HepG2 (cell line): ENCODE data around the gene TOMM40L.

Source experiments
- ELF4 ChIP-seq: sonication (generic); formaldehyde crosslinking; IDR thresholded peaks from 2 replicates; pipeline ENCODE4 v1.5.0; 2020; ENCODE audit warnings: missing genetic modification reagents, mild to moderate bottlenecking, moderate library complexity, borderline replicate concordance
- ETV5 ChIP-seq: IDR thresholded peaks from 2 replicates; pipeline ENCODE4 v1.6.1; 2018; ENCODE audit warnings: missing biosample characterization, missing genetic modification reagents, inconsistent platforms, borderline replicate concordance
- MAFF ChIP-seq: IDR thresholded peaks from 2 replicates; pipeline ENCODE4 v1.6.1; 2011; ENCODE audit warnings: low read depth, low read length, improper control_type of control experiment
- MAFK ChIP-seq, 2 experiments: IDR thresholded peaks in 1 of 2; conservative IDR thresholded peaks in 1 of 2; 2 replicates each; pipeline ENCODE4 v1.6.1; 2011; ENCODE audit warnings: improper control_type of control experiment in 2 of 2, low read length in 2 of 2
- MYNN ChIP-seq: sonication (generic); formaldehyde crosslinking; IDR thresholded peaks from 2 replicates; pipeline ENCODE4 v1.4.0; 2020; ENCODE audit warnings: mild to moderate bottlenecking, low read depth, missing genetic modification reagents
- POLR2A ChIP-seq, 2 experiments: IDR thresholded peaks; 2 replicates each; pipeline ENCODE4 v1.6.1; 2011; ENCODE audit warnings: low read depth in 2 of 2, low read length in 2 of 2, mild to moderate bottlenecking in 1 of 2, moderate library complexity in 1 of 2; ENCODE audit not compliant: insufficient read depth in 1 of 2
- RFX5 ChIP-seq: IDR thresholded peaks from 2 replicates; pipeline ENCODE4 v1.6.1; 2011; ENCODE audit warnings: low read depth, low read length, improper control_type of control experiment
- TBL1XR1 ChIP-seq: fragments of 150-350 bp; IDR thresholded peaks from 2 replicates; pipeline ENCODE4 v1.6.1; 2014; ENCODE audit warnings: borderline replicate concordance, low read length; ENCODE audit not compliant: partially characterized antibody
- ZBTB49 ChIP-seq: sonication (generic); formaldehyde crosslinking; IDR thresholded peaks from 2 replicates; pipeline ENCODE4 v1.4.0; 2020; ENCODE audit warnings: missing genetic modification reagents, borderline replicate concordance
- ZNF253 ChIP-seq: sonication (generic); formaldehyde crosslinking; IDR thresholded peaks from 2 replicates; pipeline ENCODE4 v1.8.0; 2022; ENCODE audit warnings: mild to moderate bottlenecking, missing genetic modification reagents, borderline replicate concordance
- TF ChIP-seq, protein P1 (sequence below): sonication (generic); formaldehyde crosslinking; IDR thresholded peaks from 2 replicates; pipeline ENCODE4 v1.4.0; 2020; ENCODE audit warnings: low read depth, mild to moderate bottlenecking, missing genetic modification reagents
- TF ChIP-seq, protein P2 (sequence below), 2 experiments: IDR thresholded peaks; 2 replicates each; pipeline ENCODE4 v1.6.1; 2011 to 2012; ENCODE audit warnings: low read length in 2 of 2, borderline replicate concordance in 1 of 2, low read depth in 1 of 2, mild to moderate bottlenecking in 1 of 2, moderate library complexity in 1 of 2
- TF ChIP-seq, protein P3 (sequence below): sonication (generic); formaldehyde crosslinking; IDR thresholded peaks from 2 replicates; pipeline ENCODE4 v1.4.0; 2020; ENCODE audit warnings: missing genetic modification reagents

DNA sequence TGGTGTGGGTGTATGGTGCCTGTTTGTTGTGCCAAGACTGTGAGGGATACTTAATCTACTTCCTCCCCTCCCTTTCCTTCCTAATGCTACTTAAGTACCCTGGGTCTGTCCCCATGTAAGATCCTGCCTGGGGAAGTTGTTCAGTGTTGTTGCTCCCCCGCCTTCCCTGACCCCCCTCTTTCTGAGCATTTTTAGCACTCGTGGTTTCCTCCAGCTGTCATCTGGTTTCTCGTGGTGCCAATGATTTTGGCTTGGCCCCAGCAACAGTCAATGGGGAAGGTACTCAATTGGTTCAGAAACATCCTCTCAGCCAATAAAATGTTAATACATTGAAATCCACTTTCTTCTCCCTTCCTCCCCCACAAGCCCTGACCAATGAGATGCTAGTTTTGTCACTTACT is 40.6 kb upstream of the TOMM40L start:
- TF ChIP-seq MYNN (no peak), ETV5 (CRISPR knock-in tag) (no peak), MAFK (conservative IDR thresholded peaks at IDR 0.05 in 1 of 2, IDR thresholded peaks at IDR 0.05 in 1 of 2; ENCODE audit: low read length in 2 of 2) (no peak), ZBTB49 (CRISPR knock-in tag) (no peak), POLR2A (IDR thresholded peaks at IDR 0.05; ENCODE audit: insufficient read depth in 1 of 2, low read depth in 2 of 2, low read length in 2 of 2) (no peak), MAFF (no peak), RFX5 (no peak), TBL1XR1 (no peak), ZNF253 (CRISPR knock-in tag) (no peak), ELF4 (CRISPR knock-in tag) (no peak)
- TF ChIP-seq, protein P1, sequence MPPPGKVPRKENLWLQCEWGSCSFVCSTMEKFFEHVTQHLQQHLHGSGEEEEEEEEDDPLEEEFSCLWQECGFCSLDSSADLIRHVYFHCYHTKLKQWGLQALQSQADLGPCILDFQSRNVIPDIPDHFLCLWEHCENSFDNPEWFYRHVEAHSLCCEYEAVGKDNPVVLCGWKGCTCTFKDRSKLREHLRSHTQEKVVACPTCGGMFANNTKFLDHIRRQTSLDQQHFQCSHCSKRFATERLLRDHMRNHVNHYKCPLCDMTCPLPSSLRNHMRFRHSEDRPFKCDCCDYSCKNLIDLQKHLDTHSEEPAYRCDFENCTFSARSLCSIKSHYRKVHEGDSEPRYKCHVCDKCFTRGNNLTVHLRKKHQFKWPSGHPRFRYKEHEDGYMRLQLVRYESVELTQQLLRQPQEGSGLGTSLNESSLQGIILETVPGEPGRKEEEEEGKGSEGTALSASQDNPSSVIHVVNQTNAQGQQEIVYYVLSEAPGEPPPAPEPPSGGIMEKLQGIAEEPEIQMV (CRISPR knock-in tag): no peak
- TF ChIP-seq, protein P2, sequence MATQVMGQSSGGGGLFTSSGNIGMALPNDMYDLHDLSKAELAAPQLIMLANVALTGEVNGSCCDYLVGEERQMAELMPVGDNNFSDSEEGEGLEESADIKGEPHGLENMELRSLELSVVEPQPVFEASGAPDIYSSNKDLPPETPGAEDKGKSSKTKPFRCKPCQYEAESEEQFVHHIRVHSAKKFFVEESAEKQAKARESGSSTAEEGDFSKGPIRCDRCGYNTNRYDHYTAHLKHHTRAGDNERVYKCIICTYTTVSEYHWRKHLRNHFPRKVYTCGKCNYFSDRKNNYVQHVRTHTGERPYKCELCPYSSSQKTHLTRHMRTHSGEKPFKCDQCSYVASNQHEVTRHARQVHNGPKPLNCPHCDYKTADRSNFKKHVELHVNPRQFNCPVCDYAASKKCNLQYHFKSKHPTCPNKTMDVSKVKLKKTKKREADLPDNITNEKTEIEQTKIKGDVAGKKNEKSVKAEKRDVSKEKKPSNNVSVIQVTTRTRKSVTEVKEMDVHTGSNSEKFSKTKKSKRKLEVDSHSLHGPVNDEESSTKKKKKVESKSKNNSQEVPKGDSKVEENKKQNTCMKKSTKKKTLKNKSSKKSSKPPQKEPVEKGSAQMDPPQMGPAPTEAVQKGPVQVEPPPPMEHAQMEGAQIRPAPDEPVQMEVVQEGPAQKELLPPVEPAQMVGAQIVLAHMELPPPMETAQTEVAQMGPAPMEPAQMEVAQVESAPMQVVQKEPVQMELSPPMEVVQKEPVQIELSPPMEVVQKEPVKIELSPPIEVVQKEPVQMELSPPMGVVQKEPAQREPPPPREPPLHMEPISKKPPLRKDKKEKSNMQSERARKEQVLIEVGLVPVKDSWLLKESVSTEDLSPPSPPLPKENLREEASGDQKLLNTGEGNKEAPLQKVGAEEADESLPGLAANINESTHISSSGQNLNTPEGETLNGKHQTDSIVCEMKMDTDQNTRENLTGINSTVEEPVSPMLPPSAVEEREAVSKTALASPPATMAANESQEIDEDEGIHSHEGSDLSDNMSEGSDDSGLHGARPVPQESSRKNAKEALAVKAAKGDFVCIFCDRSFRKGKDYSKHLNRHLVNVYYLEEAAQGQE (IDR thresholded peaks at IDR 0.05; ENCODE audit: borderline replicate concordance in 1 of 2, low read depth in 1 of 2, low read length in 2 of 2): no peak
- TF ChIP-seq, protein P3, sequence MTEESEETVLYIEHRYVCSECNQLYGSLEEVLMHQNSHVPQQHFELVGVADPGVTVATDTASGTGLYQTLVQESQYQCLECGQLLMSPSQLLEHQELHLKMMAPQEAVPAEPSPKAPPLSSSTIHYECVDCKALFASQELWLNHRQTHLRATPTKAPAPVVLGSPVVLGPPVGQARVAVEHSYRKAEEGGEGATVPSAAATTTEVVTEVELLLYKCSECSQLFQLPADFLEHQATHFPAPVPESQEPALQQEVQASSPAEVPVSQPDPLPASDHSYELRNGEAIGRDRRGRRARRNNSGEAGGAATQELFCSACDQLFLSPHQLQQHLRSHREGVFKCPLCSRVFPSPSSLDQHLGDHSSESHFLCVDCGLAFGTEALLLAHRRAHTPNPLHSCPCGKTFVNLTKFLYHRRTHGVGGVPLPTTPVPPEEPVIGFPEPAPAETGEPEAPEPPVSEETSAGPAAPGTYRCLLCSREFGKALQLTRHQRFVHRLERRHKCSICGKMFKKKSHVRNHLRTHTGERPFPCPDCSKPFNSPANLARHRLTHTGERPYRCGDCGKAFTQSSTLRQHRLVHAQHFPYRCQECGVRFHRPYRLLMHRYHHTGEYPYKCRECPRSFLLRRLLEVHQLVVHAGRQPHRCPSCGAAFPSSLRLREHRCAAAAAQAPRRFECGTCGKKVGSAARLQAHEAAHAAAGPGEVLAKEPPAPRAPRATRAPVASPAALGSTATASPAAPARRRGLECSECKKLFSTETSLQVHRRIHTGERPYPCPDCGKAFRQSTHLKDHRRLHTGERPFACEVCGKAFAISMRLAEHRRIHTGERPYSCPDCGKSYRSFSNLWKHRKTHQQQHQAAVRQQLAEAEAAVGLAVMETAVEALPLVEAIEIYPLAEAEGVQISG (CRISPR knock-in tag): no peak
